CD4-positive, alpha-beta T cell treated with Interleukin-10 for 1 hour (primary cell): ENCODE data around the gene PTPN5.
"Not testable (repeated sequence)": the region's sequence is repeated elsewhere in the genome, so short reads cannot be mapped to it uniquely, and the experiment has no call there.

ENCODE experiments used
- DNase-seq: peaks from one replicate; pipeline ENCODE4 v3.0.0-alpha.2; 2020

The PTPN5 gene

DNA sequence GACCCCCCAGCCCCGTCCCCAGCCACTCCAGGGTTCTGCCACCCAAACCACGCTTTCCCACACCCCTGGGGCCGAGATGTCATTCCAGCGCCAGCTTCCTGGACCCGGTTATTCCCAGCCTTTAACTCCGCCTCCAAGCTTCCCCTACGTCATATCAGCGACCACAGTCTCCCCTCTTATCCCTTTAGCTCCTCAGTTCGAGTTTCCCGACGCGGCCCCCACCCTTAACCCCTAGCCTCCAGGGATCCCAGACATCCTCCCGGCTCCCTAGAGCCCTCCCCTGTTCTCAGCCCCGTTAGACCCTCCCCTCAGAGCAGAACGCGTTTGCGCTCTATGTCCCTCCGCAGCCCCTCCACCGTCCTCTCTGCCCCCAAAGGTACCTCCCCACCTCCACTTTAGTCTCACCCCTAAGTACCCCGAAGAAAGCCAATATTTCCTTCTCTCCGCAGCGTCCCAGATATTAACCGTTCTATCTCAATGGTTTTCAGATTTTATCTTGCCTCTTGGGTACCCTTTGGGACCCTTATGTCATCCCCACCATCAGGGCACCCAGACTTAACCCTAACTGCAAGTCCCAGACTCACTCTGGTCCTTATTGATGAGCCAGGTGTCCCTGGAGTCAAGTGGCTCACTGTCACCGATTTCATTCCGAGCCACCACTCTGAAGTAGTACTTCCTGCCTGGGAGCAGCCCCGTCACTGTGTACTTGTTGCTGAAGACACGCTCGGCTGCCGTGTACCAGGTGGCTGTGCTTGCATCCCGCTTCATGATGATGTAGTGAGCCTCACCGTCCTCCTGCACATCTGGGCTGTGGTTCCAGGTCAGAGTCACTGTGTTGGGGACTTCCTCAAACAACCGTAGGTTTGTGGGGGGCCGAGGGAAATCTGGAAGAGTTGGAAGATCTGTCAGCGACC lies 85.0 kb downstream of the PTPN5 start:
- DNase-seq, result peak; percentile 73

DNA sequence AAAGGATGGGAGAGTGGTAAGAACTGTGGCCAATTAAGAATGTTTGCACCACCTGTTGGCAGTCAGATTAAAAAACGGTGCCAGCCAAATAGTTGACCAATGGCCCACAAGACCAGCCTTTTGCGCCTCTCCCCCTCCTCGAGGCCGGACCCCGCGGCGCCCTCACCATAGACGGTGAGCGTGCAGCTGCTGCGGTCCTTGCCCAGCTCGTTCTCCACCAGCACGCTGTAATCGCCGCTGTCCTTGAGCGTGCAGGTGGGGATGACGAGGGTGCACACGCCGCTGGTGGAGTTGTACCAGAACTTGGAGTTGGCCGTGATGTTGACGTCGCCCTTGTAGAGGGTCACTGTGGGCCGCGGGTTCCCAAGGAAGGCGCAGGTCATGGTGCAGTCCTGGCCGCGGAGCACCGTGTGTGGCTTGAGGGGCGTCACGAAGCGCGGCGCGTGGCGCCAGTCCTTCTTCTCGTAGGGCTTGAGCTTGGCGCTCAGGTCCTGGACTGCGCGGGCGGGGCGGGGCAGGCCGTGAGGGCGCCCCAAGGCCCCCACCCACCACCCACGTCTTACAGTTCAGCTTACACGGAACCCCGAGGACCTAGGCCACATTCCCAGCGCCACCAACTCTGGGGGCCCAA lies 85.8 kb downstream of the PTPN5 start:
- peak; percentile 26 for DNase-seq

GRCh38 chr11:18704698-18705097 lies 86.9 kb downstream of the PTPN5 start:
- no peak for DNase-seq

DNA sequence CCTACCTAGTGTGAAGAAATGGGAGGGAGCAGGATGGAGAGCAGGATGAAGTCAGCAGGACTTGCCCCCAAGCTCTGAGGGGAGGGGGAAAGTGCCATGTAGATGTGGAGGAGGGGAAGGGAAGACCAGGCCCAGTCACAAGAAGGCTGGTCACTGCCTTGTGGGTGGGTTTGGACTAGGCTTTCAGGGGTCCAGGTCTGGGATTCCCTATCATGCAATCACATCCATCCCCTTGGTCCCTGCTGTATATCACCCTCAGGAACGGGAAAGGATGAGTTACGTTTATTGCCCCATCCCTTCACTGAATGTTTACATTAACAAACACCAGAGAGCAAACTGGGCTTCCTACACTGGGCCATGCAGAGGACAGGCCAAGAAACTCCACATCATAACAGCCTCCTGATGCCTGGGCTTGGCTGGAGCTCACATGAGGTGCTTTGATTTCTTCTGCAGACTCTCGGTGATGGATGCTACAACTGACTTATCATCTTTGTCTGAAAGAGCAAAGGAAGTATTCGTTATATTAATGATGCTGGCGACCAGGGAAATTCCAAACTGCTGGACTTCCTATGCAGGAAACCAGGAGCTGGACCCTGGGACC lies 87.5 kb downstream of the PTPN5 start:
- DNase-seq, result no peak

DNA sequence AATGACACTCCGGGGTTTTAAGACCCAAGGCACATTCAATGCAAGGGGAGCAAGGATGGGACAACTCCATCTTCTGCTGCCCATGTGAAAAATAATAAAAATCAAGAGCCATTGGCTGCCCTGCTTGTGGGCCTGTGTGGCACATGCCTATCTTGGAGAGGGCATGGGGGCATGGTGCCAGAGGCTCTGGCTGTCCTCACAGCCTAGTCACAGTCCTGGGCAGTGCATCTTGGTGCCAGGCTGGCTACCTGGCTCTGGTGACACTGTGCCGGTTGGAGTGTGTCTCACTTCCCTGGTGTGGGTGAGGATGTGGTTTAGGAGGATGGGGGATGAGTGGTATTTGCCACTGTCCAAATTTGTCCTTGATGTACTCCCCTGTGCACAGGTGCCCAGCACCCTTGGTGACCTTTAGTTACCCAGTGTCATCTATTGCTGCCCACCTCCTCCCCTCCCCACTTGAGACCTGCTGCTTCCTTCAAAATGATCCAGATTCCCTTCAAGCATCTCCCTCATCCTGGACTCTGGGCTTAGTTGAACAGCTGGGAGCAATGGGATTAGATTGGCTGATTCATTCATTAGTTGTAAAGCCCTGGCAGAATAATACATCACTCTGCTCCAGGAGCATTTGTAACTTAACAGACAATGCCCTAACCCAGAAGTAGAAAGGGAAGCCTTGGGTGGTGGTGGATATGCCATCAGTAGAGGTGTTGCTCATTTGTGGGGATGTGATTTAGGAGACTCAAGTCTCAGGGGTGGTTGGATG lies 88.4 kb downstream of the PTPN5 start:
- DNase-seq, result no peak

GRCh38 chr11:18701614-18702216 lies 89.9 kb downstream of the PTPN5 start:
- DNase-seq, result no peak

DNA sequence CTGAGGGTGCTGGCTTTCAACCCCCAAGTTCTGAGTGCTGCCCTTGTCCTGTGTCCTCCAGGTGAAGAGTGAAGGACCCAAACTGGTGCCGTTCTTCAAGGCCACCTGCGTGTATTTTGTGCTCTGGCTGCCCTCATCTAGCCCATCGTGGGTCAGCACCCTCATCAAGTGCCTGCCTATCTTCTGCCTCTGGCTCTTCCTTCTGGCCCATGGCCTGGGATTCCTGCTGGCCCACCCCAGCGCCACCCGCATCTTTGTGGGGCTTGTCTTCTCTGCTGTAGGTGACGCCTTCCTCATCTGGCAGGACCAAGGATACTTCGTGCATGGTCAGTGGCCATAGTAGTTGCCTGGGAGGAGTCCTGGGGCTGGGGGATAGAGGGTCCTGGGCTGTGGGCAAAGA lies 90.7 kb downstream of the PTPN5 start:
- no peak for DNase-seq

GRCh38 chr11:18700375-18700774 lies 91.2 kb downstream of the PTPN5 start:
- no peak for DNase-seq

DNA sequence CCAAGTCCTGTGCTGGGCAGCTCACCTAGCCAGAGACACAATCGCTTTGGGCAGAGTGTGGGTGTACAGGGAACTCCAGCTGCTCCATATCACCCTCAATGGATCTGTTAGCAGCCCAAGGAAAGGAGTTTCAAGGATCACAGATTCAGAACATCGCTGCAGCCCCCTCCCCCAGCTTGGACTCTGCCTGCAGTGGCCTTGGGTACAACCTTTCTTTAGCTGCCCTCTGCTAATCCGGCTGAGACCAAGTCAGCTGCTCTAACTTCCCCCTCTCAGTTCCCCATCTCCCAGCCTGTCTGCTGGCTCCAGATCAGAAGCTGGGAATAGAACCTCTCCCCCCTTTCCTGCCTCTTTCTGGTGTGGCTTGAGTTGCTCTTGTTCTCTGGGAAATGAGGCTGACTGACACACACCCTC lies 91.7 kb downstream of the PTPN5 start:
- no peak for DNase-seq

- DNase-seq, result no peak
These were observed 92.4 kb downstream of the PTPN5 start for GRCh38 chr11:18699269-18699596.

GRCh38 chr11:18698341-18699268 lies 93.0 kb downstream of the PTPN5 start, which contains the start of gene TMEM86A:
TSS of gene TMEM86A (plus strand) at chr11:18698779. CDS start at chr11:18698887, 108 bp downstream.
- peak; percentile 95 for DNase-seq

DNA sequence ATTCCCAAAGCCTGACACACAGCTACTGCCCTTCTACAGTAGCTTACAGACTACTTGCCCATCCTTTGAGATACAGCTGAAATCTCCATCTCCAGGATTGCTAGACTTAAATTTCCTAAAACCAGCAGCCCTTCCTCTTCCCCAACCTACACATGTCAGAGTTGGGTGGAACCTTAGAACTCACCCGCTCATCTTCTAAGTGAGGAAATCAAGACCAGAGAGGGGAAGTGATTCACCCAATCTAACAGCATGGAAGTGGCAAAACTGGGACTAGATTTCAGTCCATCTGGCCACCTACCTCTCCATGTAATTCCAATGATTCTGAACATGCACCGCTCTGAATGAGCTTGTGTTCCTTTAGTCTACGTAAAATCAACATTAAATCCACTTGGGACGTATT lies 94.0 kb downstream of the PTPN5 start:
- no peak for DNase-seq

DNA sequence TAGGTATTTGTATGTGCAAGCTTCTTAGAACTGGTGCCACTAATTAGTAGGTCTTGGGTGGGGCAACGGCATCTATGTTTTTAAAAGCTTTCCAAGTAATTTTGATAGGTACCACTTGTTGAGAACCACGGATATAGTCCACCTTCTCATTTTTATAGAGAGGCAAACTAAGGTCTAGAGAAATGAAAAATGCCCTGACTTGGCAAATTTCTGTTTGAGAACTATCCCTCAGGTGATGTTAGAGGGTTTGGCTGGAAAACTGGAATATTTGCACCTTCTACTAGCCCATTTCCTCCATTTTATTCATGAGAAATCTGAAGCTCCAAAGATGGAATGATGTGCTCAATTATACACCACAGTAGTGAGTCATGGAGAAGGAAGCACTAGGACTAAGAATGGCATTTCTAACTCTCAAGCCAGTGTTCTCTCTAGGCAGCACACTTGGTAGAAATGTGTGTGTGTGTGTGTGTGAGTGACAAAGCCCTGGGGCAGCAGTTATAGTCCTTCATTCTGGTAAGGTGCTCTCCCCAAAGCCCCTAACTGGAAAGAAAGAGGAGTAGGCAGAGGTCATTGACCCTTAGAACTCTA lies 94.9 kb downstream of the PTPN5 start:
- no peak for DNase-seq

DNA sequence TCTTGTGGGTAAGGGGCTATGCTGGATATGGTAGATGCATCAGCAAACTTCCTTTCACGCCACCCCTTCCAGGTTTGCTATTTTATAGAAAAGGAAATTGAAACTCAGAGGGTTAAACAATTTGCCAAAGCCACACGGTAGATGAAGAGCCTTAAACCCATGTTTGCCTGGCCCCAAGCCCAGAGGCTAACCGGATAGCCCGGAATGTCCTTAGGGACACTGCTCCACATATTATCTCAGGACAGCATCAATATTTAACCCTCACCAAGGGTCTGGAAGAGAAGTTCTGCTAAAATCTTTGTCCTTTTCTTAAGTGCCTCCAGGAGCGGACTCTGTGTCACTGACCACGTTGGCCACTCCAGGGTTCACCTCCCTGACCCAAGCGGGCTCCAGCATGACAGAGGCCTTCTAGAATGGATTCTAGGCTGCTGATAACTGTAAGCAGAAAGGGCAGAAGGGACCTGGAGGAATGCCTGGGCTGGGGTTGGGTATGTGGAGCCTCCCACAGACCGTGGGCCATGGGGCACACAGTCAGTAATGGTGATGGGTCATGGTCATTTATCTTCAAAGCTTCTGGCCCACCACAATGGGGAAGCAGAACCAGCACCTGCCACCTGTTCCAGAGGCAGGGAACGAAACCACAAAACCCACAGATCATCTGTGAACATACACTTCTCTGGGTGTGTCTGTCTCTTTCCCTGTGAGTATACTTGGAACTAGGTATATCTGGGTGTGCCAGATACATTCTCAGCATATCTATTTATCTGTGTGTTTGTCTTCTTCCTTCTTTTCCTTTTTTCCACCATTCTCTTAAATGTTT lies 98.4 kb downstream of the PTPN5 start:
- no peak for DNase-seq

DNA sequence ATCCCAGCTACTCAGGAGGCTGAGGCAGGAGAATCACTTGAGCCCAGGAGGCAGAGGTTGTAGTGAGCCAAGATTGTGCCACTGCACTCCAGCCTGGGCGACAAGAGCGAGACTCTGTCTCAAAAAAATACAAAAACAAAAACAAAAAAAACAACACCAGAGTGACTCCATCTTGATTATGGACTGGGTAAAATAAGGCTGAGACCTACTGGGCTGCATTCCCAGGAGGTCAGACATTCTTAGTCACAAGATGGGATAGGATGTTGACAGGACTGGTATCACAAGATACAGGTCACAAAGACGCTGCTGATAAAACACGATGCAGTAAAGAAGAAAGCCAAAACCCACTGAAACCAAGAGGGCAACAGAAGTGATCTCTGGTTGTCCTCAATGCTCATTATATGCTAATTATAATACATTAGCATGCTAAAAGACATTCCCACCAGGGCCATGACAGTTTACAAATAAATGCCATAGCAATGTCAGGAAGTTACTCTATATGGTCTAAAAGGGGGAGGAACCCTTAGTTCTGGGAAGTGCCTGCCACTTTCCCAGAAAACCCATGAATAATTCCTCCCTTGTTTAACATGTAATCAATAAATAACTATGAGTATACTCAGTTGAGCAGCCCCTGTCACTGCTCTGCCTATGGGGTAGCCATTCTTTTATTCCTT lies 100.0 kb downstream of the PTPN5 start:
- not testable (repeated sequence) for DNase-seq

- no peak for DNase-seq
These were observed 107.3 kb downstream of the PTPN5 start for GRCh38 chr11:18684267-18684666.

- DNase-seq, result no peak
These were observed 109.1 kb downstream of the PTPN5 start for GRCh38 chr11:18682466-18682865.

- DNase-seq, result not testable (repeated sequence)
These were observed 109.6 kb downstream of the PTPN5 start for GRCh38 chr11:18681949-18682348.
